ENCODE data around the gene SMAD3. TPM values are rescaled to one million over a fixed set of nuclear protein-coding genes. Genes with fewer than 3 reads are reported as not detected.

SMAD3 gene
- total RNA-seq, 1 experiment from 2014 or later: 89.2 TPM

GRCh38 chr15:67023517-67024313 is 41.7 kb upstream of the SMAD3 start:
- ChIA-PET CTCF (interaction anchor here (0.9 kb wide), 1 partner anchor 77 kb away, joined by 3 read pairs; no protein-coding TSS in a partner anchor), POLR2A (interaction anchor here (0.8 to 1.6 kb wide), 2 partner anchors 45 to 138 kb away, joined by 3 to 5 read pairs; no protein-coding TSS in a partner anchor), RAD21 (ENCODE audit: low non-redundant PET in 1 of 2, low total read pairs in 2 of 2, uncharacterized antibody in 2 of 2, unreplicated experiment in 2 of 2) (no interaction called here)
- Histone ChIP-seq H3K36me3 (ENCODE audit: control insufficient read depth in 1 of 2, insufficient read depth in 2 of 2, low read length in 2 of 2) (no peaks in the 10 kb centered on the region), H4K20me1 (ENCODE audit: insufficient read depth) (no peaks in the 10 kb centered on the region), H3K9me2 (ENCODE audit: insufficient read depth) (no peaks in the 10 kb centered on the region), H3K4me2 (ENCODE audit: low read length) (peak overlapping the region; percentile 63), H3K4me1 (ENCODE audit: control insufficient read depth in 1 of 2, insufficient read depth in 2 of 2, low read length in 2 of 2) (peaks cover 43 to 72% of the 10 kb centered on the region in 2 experiments), H3K79me2 (ENCODE audit: insufficient read depth, low read length) (no peaks in the 10 kb centered on the region), H3K9ac (ENCODE audit: low read length) (peak overlapping the region; percentile 2; the same call in 1 of the 2 replicates), H3K27ac (ENCODE audit: low read depth, low read length) (peak overlapping the region; percentile 59), H3K9me3 (ENCODE audit: control insufficient read depth in 1 of 2, insufficient read depth in 1 of 2, low read depth in 1 of 2, low read length in 2 of 2) (no peaks in the 10 kb centered on the region), H3K4me3 (replicated peaks in 1 of 2; ENCODE audit: low read depth in 1 of 2, low read length in 2 of 2) (no peak overlapping the region), H2AFZ (ENCODE audit: low read depth, low read length, poor library complexity, severe bottlenecking) (no peak overlapping the region), H3K27me3 (ENCODE audit: insufficient read depth, low read length) (no peaks in the 10 kb centered on the region)
- TF ChIP-seq ELF1 (IDR thresholded peaks at IDR 0.05; ENCODE audit: borderline replicate concordance, low read depth): no peak
- no peak for TF ChIP-seq EZH2 (IDR thresholded peaks at IDR 0.05)
- no peak for TF ChIP-seq CBX3 (IDR thresholded peaks at IDR 0.05; ENCODE audit: low read depth)
- no peak for TF ChIP-seq ZNF274 (IDR thresholded peaks at IDR 0.05; ENCODE audit: low read depth, low read length)
- no peak for TF ChIP-seq POLR2AphosphoS5 (IDR thresholded peaks at IDR 0.05; ENCODE audit: low read depth, low read length)
- no peak for TF ChIP-seq POLR2A (IDR thresholded peaks at IDR 0.05; ENCODE audit: borderline replicate concordance, extremely low read depth, insufficient read depth, insufficient read length)
- no peak for TF ChIP-seq ZFX (IDR thresholded peaks at IDR 0.05)
- TF ChIP-seq, protein P1, sequence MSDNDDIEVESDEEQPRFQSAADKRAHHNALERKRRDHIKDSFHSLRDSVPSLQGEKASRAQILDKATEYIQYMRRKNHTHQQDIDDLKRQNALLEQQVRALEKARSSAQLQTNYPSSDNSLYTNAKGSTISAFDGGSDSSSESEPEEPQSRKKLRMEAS (IDR thresholded peaks at IDR 0.05): no peak
- TF ChIP-seq JUND (IDR thresholded peaks at IDR 0.05): no peak
- TF ChIP-seq, protein P2, sequence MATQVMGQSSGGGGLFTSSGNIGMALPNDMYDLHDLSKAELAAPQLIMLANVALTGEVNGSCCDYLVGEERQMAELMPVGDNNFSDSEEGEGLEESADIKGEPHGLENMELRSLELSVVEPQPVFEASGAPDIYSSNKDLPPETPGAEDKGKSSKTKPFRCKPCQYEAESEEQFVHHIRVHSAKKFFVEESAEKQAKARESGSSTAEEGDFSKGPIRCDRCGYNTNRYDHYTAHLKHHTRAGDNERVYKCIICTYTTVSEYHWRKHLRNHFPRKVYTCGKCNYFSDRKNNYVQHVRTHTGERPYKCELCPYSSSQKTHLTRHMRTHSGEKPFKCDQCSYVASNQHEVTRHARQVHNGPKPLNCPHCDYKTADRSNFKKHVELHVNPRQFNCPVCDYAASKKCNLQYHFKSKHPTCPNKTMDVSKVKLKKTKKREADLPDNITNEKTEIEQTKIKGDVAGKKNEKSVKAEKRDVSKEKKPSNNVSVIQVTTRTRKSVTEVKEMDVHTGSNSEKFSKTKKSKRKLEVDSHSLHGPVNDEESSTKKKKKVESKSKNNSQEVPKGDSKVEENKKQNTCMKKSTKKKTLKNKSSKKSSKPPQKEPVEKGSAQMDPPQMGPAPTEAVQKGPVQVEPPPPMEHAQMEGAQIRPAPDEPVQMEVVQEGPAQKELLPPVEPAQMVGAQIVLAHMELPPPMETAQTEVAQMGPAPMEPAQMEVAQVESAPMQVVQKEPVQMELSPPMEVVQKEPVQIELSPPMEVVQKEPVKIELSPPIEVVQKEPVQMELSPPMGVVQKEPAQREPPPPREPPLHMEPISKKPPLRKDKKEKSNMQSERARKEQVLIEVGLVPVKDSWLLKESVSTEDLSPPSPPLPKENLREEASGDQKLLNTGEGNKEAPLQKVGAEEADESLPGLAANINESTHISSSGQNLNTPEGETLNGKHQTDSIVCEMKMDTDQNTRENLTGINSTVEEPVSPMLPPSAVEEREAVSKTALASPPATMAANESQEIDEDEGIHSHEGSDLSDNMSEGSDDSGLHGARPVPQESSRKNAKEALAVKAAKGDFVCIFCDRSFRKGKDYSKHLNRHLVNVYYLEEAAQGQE (IDR thresholded peaks at IDR 0.05; ENCODE audit: low read depth): no peak
- TF ChIP-seq YY1 (IDR thresholded peaks at IDR 0.05; ENCODE audit: extremely low read depth, insufficient replicate concordance, low read depth, low read length): no peak
- intact Hi-C loops (cut with micrococcal nuclease): no loop called here
- no peak for DNase-seq (ENCODE audit: low read depth, low spot score)
- peak; percentile 45 for ATAC-seq
- BruUV-seq (replicated peaks): no TSS peak
